GM08714 (cell line): ENCODE measurements around the gene TSHZ3.

Experiments
- H3K4me3 ChIP-seq: fragments of 200-500 bp; sonication (Bioruptor generic); 2 replicates; pipeline ENCODE4 v1.5.1; 2014; ENCODE audit warnings: mild to moderate bottlenecking, low read length, inconsistent platforms
- ZNF274 ChIP-seq: IDR thresholded peaks from 2 replicates; pipeline ENCODE4 v1.6.1; 2012; ENCODE audit warnings: mild to moderate bottlenecking, low read depth, low read length

Gene TSHZ3

DNA sequence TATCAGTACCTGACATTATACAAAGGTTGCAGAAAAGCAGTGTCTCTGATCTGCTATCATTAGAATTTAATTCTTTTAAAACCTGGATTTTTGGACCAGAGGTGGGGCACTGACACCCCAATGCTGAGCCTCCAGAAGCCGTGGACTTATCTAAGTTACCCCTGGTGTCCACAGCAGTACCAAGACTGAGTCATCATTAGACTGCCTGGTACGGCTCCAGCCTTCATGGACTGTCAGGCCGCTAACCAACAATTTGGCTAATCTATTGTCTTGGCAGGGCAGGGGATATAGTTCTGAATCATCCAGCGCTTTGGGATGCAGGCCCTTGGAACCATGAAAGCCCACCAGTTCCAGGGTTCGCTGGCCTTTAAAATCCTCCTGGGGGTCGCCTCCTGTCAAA is 78.3 kb downstream of the TSHZ3 start:
- TF ChIP-seq ZNF274: no peak
- H3K4me3 ChIP-seq: no peak overlapping the region

DNA sequence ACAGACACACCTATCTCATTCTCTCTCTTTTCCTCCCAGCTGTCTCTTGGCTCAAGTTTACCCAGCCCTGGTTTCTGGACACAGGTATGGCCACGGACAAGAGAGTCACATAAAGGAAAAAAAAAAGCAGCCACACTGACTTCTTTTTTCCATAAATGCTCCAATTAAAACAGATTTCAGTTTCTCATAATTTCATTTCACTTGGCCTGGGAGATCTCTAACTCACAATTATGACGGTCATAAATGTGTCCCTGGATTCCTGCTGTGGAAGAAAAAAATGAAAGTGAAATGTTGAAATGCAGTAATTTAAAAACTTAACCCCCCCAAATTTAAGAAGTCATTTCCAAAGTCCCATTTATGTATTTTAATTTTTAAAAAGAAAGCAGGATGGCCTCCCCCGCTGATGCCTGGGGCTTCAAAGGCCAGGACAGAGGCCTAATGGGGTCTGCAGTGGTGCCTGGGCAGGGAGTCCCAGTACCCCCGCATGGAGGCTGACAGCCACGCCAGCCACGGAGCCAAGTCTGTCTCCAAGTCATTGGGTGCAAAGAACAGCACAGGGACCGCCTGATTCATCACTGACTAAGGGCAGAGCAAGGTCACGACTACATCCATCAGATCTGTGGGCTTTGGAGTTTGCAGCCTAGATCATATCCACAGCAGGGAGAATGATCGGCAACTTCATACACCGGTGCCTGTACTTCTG is 79.7 kb downstream of the TSHZ3 start:
- no peak for TF ChIP-seq ZNF274
- H3K4me3 ChIP-seq: no peak overlapping the region

DNA sequence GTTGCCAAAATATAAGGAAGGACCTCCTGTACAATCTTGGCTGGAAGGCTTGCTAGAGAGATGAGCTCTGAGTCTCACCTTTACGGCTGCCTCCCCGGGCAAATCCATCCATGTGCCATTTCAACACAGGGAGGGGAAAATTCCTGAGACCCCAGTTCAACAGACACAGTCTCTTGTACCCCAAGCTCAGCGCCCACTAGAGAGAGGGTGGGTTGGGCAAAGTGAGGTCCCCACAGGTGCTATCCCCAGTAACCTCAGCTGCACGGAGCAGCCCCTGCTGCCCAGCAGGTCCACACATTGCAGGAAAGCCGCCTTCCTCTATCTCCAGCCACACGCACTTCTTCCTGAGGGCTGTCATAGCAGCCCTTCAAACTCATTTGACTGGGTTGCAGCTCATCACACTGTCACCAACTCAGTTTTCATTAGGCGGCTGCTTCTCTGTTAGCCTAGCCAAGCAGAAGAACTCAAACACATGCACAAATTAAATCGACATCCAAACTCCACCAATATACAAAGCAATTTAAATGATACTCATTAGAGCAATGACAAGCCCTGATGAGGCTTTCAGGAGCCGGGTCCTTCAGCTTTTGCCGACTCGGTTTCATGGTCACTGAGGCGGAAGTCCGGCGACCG is 80.4 kb downstream of the TSHZ3 start:
- H3K4me3 ChIP-seq: no peak overlapping the region
- TF ChIP-seq ZNF274: no peak

DNA sequence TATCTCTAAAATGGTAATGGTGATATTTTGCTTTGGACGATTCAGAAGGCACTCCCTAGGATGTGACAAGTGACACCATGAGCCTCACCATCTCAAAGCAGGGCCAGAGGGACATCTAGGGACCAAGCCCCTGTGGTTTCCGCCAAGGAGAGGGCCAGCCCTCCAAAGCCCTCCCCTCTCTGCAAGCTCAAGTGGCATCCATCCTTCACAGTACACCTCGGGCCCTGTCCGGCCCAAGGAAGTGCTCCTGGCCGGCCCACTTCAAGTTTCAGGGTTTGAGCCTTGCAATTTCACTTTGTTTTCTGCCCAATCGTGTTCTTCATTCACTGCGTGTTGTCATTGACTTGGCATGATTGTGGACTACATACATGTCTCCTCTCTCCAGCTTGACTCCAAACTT is 82.5 kb downstream of the TSHZ3 start:
- TF ChIP-seq ZNF274: no peak
- no peak overlapping the region for H3K4me3 ChIP-seq

DNA sequence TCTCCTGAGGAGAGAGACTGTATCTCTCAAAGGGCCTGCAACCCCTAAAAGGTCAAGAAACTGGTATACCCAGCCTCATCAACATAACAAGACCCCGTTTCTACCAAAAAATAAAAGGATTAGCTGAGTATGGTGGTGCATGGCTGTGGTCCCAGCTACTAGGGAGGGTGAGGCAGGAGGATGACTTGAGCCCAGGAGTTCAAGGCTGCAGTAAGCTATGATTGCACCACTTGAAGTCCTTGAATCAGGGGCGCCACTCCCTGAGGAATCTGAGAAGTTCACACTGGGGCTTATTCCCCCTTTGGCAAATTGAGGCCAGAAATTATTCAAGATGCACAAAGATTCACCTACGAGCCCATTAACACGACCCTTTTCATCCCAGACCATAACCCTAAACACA is 83.0 kb downstream of the TSHZ3 start:
- no peak for TF ChIP-seq ZNF274
- no peak overlapping the region for H3K4me3 ChIP-seq

DNA sequence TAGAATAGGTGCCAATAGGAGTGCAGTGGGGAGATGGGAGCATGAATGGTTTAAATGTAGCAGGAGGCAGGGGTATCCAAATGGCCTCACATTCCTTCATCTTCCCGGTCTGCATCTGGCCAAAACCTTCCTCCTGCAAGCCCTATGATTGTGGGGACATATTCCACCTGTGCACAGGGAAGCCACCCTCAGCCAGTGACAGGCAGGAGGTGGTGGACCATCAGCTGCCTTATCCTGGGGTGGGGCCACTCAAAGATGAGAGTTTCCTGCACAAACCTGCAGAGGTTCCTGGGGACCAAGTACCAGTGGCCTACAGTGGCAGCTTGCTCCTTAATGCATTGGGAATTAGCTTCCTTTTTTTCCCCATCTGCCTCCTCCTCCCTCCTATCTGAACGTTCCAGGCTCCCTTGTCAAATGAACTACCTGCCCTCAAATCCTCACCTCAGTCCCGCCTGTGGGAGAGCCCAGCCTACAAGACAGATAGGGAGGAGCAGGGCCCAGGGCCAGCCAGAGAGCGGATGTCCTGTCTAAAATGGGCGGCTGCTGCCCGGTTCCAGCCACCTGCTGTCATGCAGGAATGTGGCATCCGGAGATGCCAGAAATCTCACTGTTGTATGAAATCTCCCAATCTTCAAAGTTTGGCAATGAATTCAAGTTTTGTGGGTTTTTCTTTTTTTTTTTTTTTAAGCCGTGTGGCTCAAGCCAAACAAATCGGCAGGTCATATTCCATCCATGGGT is 85.0 kb downstream of the TSHZ3 start:
- no peak overlapping the region for H3K4me3 ChIP-seq
- TF ChIP-seq ZNF274: no peak

DNA sequence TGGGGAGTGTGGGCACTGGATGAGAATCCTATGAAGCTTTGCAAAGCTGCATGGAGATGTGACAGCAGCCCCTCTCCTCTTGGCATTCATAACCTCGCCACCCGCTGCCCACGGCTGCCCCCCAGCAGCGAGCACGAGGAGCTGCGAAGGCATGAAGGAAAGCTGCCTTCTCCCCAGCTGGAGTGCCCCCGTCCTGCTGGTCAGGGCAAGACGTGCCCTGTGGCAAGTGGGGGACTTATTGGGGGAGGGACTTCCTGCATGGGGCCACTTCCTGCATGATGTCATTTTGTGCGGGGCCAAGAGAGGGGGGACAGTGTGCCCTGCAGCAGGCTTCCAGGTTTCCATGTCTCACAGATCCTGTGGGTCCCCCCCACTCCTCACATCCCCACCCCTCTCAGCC is 85.9 kb downstream of the TSHZ3 start:
- no peak overlapping the region for H3K4me3 ChIP-seq
- TF ChIP-seq ZNF274: no peak

DNA sequence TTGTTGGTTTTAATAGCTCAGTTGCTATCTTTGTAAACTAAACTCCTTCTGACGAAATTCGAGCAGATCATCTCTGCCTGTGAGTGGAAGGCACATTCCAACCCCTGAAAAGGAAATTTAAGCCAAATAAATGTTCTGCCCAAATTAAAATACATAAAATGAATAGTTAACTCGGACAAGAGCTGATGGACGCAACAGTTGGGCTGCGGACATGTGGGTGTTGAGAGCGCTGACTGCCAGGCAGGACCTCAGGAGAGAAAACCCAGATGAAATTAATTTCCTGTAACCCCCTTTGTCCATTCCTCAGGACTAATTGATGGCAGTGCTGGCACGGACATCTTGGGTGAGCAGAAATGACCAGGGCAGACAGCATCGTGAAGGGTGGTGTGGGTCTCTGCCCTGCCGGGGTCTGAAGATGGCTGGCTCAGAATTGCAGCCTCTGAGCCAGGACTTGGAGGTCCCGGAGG is 86.5 kb downstream of the TSHZ3 start:
- H3K4me3 ChIP-seq: no peak overlapping the region
- no peak for TF ChIP-seq ZNF274

DNA sequence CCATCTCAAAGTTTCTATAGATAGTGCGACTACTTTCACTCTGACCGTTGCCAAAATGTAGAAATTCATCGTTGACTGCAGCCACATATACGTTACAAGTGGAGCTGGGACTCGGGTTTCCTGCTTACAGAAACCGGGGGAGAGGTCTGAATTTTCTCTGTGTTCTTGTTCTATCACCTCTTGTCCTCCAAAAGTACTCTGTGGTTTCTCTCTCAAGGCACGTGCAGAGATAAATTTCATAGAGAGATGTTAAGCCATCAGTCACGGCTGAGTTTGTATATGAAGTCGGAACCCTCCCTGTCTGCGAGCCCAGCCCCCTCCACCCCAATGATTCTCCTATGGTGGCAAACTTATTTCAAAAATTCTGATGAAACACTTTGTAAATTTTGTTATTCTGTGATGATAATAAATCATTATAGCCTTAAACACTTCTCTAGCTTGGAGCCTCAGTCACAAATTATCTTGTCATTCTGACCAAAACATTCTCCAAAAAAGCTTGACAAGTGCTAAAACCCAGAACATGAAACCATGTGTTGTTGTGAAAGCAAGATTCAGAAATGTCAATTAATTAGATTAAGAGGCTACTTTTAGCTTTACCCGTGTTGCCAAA is 87.5 kb downstream of the TSHZ3 start:
- no peak overlapping the region for H3K4me3 ChIP-seq
- no peak for TF ChIP-seq ZNF274

DNA sequence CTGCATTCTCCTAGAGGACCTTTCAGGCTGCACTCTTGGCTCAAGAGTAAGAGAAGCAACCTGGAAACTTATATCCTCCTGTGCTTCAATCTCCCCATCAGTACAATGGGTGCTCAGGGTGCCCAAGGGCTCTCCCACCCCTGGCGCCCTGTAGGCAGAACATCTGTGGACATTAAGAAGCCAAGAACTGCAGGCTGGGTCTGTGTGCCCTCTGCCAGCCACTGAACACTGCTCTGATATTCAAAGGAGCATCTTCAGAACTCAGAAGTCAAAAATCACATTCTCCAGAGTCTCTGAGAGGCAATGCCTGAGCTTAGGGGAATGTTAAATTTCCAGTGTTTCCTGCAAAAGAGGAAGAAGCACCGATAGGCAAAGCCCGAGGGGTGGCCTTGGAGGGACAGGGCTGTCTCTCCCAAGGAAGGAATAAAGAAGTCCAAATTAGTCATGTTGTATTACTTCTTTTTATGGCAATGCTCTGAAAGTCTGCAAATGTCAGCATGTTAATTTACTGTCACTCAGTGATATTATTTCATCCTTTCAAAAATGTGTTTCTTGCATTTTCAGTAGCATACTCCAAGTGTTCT is 88.1 kb downstream of the TSHZ3 start:
- TF ChIP-seq ZNF274: no peak
- no peak overlapping the region for H3K4me3 ChIP-seq

DNA sequence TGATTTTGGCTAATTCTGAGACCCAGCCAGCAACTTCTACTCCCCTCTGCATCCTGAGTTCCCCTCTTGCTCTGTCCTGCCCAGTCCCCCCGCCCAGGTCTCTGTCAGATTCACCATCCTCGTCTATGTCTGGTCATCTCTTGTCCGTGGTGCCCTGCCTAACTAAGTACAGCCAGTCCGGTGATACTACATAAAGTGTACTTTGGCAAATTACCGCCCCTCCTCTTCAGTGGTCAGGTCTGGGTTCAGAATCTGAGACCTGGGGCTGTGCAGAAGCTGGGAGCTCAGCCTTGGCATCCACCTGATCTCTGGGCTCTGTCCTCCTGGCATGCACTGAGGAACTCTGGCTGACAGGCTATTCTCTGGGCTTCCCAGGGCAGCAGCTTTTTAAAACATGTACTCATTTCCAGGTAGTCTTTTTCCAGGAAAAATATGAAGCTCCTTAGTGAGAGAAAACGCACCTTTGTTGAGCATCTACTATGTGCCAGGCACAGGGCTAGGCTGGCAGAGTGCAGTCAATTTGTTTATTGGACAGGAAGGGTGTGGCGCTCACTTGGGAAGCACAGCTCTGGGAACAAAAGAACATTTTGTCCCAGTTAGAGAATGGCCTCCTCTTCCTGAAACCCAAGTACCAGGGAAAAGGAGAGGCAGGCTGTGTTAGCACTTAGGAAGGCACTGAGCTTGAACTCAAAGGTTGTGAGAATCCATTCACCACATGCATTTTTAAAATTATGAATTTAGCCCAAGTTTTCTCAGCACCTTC is 88.9 kb downstream of the TSHZ3 start:
- H3K4me3 ChIP-seq: no peak overlapping the region
- TF ChIP-seq ZNF274: no peak

DNA sequence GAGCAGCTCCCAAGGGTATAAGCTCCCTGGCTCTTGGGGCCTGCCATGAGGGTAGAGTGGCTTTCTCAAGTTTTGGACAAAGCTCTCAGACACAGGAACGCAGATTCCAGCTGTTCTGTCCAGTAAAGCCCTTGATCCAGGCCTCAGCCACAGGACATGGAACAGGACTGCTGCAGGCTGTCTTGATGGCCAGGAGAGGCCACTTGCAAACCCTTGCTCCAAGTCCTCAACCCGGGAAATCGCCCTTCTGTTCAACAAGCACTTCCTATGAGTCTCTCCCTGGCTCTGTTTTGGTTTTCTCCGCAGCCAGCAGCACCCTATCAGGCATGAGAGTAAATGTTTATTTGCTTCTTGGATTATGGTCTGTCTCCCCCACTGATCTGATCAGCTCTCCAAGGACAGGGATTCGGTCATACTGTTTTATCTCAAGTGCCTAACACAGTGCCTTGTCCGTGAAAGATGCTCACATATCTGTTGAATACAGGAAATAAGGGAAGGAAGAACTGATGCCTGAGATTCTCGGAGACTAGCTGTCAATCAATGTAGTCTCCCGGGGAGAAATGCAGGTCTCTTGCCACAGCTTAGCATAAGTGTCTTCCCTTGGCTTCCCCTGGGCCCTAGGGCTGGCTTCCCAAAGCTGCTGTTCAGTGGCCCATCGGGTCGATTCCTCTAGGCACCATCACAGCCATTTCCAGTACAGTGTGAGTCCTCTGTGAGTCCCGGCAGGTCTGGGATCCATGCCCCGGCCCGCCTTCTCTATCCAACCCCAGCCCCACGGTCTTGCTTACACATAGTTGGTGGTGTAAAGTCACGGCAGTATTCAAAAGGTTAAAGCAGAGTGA is 90.8 kb downstream of the TSHZ3 start:
- TF ChIP-seq ZNF274: no peak
- no peak overlapping the region for H3K4me3 ChIP-seq
